HepG2 (cell line): ENCODE measurements around the gene PIK3IP1. TPM values are rescaled to one million over a fixed set of nuclear protein-coding genes. Genes with fewer than 3 reads are reported as not detected.

Experiments used
- ATAC-seq: fragments of 200-7000 bp; cut with Tn5 transposase; 3 replicates; pipeline ENCODE4 v1.9.1; 2020; ENCODE audit warnings: mild to moderate bottlenecking, moderate library complexity
- BruUV-seq: library from RNA; stranded (reverse); fragments of 400-500 nt; replicated peaks from 2 replicates; lab custom pipeline; 2021; lab: Mats Ljungman, UMichigan
- CTCF ChIA-PET: fragments of 300-600 bp; formaldehyde crosslinking; extraction: SDS; loops from one replicate; lab custom pipeline; 2021; ENCODE audit warnings: low total read pairs, inconsistent platforms, low intra/inter-chr PET ratio; lab: Yijun Ruan, JAX
- POLR2A ChIA-PET: fragments of 350-600 bp; sonication (Branson Sonifier 250); formaldehyde crosslinking; loops from one replicate; lab custom pipeline; 2020; ENCODE audit warnings: antibody characterized with exemption, inconsistent platforms; lab: Yijun Ruan, JAX
- DNase-seq: peaks from one replicate; pipeline ENCODE4 v3.0.0-alpha.2; 2015; ENCODE audit warnings: low spot score
- FAIRE-seq: peaks from 3 replicates; lab custom pipeline; 2011; peaks lifted over from hg19 to GRCh38; lab: Jason Lieb, UNC
- H2AFZ ChIP-seq: one replicate; pipeline ENCODE4 v1.6.1; 2011; ENCODE audit warnings: low read length, inconsistent platforms
- H3K27ac ChIP-seq: fragments of 300-600 bp; 3 replicates; pipeline ENCODE4 v1.8.0; 2011; ENCODE audit warnings: mixed run types, mild to moderate bottlenecking, mixed read lengths, low read length, inconsistent platforms; ENCODE audit not compliant: insufficient read depth; ENCODE audit errors: extremely low read length
- H3K27me3 ChIP-seq, 2 experiments: fragments of 200-600 bp in 1 of 2; 2 replicates in 1 of 2; 3 replicates in 1 of 2; pipeline versions ENCODE4 v1.6.0 to v1.8.0; 2011; ENCODE audit warnings: low read length in 2 of 2, mild to moderate bottlenecking in 2 of 2, moderate library complexity in 2 of 2, inconsistent platforms in 1 of 2; ENCODE audit not compliant: insufficient read depth in 2 of 2, control insufficient read depth in 1 of 2
- H3K36me3 ChIP-seq, 2 experiments: fragments of 200-600 bp in 1 of 2; replicated peaks in 1 of 2; 2 replicates in 1 of 2; 3 replicates in 1 of 2; pipeline versions ENCODE4 v1.5.1 to v1.8.0; 2011; ENCODE audit warnings: low read length in 2 of 2, inconsistent platforms in 1 of 2; ENCODE audit not compliant: insufficient read depth in 2 of 2, control insufficient read depth in 1 of 2
- H3K4me1 ChIP-seq: 2 replicates; pipeline ENCODE4 v1.5.1; 2012; ENCODE audit warnings: low read length, inconsistent platforms; ENCODE audit not compliant: insufficient read depth
- H3K4me2 ChIP-seq: 2 replicates; pipeline ENCODE4 v1.6.0; 2011; ENCODE audit warnings: low read depth, low read length, inconsistent platforms
- H3K4me3 ChIP-seq, 3 experiments: fragments of 200-600 bp in 1 of 3; sonication (generic), shearing (Covaris generic) in 1 of 3; replicated peaks in 1 of 3; 2 replicates each; pipeline ENCODE4 v1.5.1; 2011 to 2016; ENCODE audit warnings: low read length in 3 of 3, inconsistent platforms in 2 of 3, low read depth in 2 of 3, mild to moderate bottlenecking in 2 of 3, control low read depth in 1 of 3, mixed read lengths in 1 of 3; ENCODE audit not compliant: insufficient read depth in 1 of 3
- H3K79me2 ChIP-seq: one replicate; pipeline ENCODE4 v1.6.1; 2011; ENCODE audit warnings: low read length, inconsistent platforms; ENCODE audit not compliant: insufficient read depth
- H3K9ac ChIP-seq: 2 replicates; pipeline ENCODE4 v1.6.0; 2011; ENCODE audit warnings: mild to moderate bottlenecking, low read depth, low read length, inconsistent platforms; ENCODE audit not compliant: insufficient read depth
- H3K9me3 ChIP-seq: 2 replicates; pipeline ENCODE4 v1.5.1; 2012; ENCODE audit warnings: mild to moderate bottlenecking, low read length
- H4K20me1 ChIP-seq: 2 replicates; pipeline ENCODE4 v1.6.0; 2011; ENCODE audit warnings: inconsistent platforms, mild to moderate bottlenecking, low read length, moderate library complexity; ENCODE audit not compliant: insufficient read depth
- ASH2L ChIP-seq: fragments of 300-600, 200-600 bp; sonication (generic); IDR thresholded peaks from 2 replicates; pipeline ENCODE4 v1.7.0; 2017; ENCODE audit warnings: low read depth, mild to moderate bottlenecking, moderate library complexity, mixed read lengths, low read length; ENCODE audit not compliant: insufficient read length
- CEBPG ChIP-seq: IDR thresholded peaks from 2 replicates; pipeline ENCODE4 v1.6.1; 2016
- GABPB1 ChIP-seq: IDR thresholded peaks from 2 replicates; pipeline ENCODE4 v1.6.1; 2016; ENCODE audit warnings: mild to moderate bottlenecking, missing genetic modification reagents, moderate library complexity, missing compliant biosample characterization
- JUN ChIP-seq: sonication (generic); formaldehyde crosslinking; IDR thresholded peaks from 2 replicates; pipeline ENCODE4 v1.4.0; 2020; ENCODE audit warnings: mild to moderate bottlenecking, missing genetic modification reagents
- NFE2L1 ChIP-seq: sonication (generic); formaldehyde crosslinking; IDR thresholded peaks from 2 replicates; pipeline ENCODE4 v1.4.0; 2020; ENCODE audit warnings: missing genetic modification reagents, mild to moderate bottlenecking, borderline replicate concordance
- REL ChIP-seq: sonication (generic); formaldehyde crosslinking; conservative IDR thresholded peaks from 2 replicates; pipeline ENCODE4 v1.8.0; 2022; ENCODE audit warnings: mild to moderate bottlenecking, missing genetic modification reagents, moderate library complexity
- THYN1 ChIP-seq: sonication (generic); formaldehyde crosslinking; IDR thresholded peaks from 2 replicates; pipeline ENCODE4 v1.8.1; 2023; ENCODE audit warnings: low read depth, mild to moderate bottlenecking, moderate library complexity, missing genetic modification reagents, borderline replicate concordance
- TP53 ChIP-seq: sonication (generic); formaldehyde crosslinking; conservative IDR thresholded peaks from 2 replicates; pipeline ENCODE4 v1.4.0; 2020; ENCODE audit warnings: missing genetic modification reagents
- ZKSCAN8 ChIP-seq: IDR thresholded peaks from 2 replicates; pipeline ENCODE4 v1.6.1; 2016; ENCODE audit warnings: borderline replicate concordance, missing genetic modification reagents, missing compliant biosample characterization
- ZNF160 ChIP-seq: sonication (generic); formaldehyde crosslinking; IDR thresholded peaks from 2 replicates; pipeline ENCODE4 v1.8.0; 2022; ENCODE audit warnings: mild to moderate bottlenecking, inconsistent platforms, missing genetic modification reagents
- ZNF34 ChIP-seq: sonication (generic); formaldehyde crosslinking; IDR thresholded peaks from 2 replicates; pipeline ENCODE4 v1.4.0; 2020; ENCODE audit warnings: mild to moderate bottlenecking, missing genetic modification reagents, borderline replicate concordance
- ZNF619 ChIP-seq: sonication (generic); formaldehyde crosslinking; IDR thresholded peaks from 2 replicates; pipeline ENCODE4 v1.4.0; 2020; ENCODE audit warnings: mild to moderate bottlenecking, missing genetic modification reagents
- ZSCAN12 ChIP-seq: sonication (generic); formaldehyde crosslinking; IDR thresholded peaks from 2 replicates; pipeline ENCODE4 v1.9.0; 2021; ENCODE audit warnings: mild to moderate bottlenecking, missing genetic modification reagents
- WGBS: methylation state at CpG from one replicate; pipeline ENCODE4 v1.1.6; 2017; ENCODE audit warnings: low lambda C conversion rate; 5-methylcytosine and 5-hydroxymethylcytosine counted together
- in situ Hi-C: cut with HindIII; loops from 2 replicates; pipeline ENCODE4 v1.10.0; 2017; ENCODE audit warnings: low pct_unique_long_range_greater_than_20kb; ENCODE audit not compliant: extremely low pct_ligation_motif_present
- intact Hi-C: fragments of 100-400 bp; cut with micrococcal nuclease; formaldehyde crosslinking; loops from one replicate; pipeline ENCODE4 v1.10.0; 2022; ENCODE audit not compliant: unreplicated experiment
- polyA plus RNA-seq, 8 experiments: library from polyadenylated mRNA; depleted of rRNA in 3 of 8; stranded (reverse) in 7 of 8; unstranded in 1 of 8; fragments of >200 nt; fragmentation: Illumina TruSeq in 4 of 8; extraction: Trizol in 4 of 8; gene quantifications; 2 replicates each; pipeline versions ENCODE4 v1.2.1 to v1.2.3, GENCODE V29; 2011 to 2016; ENCODE audit warnings: low read depth in 4 of 8, missing spikeins in 1 of 8, mixed read lengths in 1 of 8; ENCODE audit not compliant: insufficient read depth in 1 of 8
- total RNA-seq, 5 experiments: library from RNA; depleted of rRNA; stranded (reverse); fragments of >200 nt; fragmentation: Illumina TruSeq; extraction: Trizol; gene quantifications; 2 replicates each; pipeline ENCODE4 v1.2.3, GENCODE V29; 2016; ENCODE audit warnings: low read depth in 1 of 5
- TF ChIP-seq, protein P1 (sequence below): sonication (generic); formaldehyde crosslinking; IDR thresholded peaks from 2 replicates; pipeline ENCODE4 v1.4.0; 2020; ENCODE audit warnings: low read depth, mild to moderate bottlenecking, missing genetic modification reagents
- TF ChIP-seq, protein P2 (sequence below): sonication (generic); formaldehyde crosslinking; IDR thresholded peaks from 2 replicates; pipeline ENCODE4 v1.5.0; 2020; ENCODE audit warnings: missing genetic modification reagents
- TF ChIP-seq, protein P3 (sequence below): sonication (generic); formaldehyde crosslinking; IDR thresholded peaks from 2 replicates; pipeline ENCODE4 v1.4.0; 2020; ENCODE audit warnings: missing genetic modification reagents, borderline replicate concordance

PIK3IP1 gene
- total and polyA plus RNA-seq, 2 of the 13 experiments (the other 11 are each of a cell fraction or from before 2014, with no cell fraction given): 1.3 to 2.5 TPM

- TF ChIP-seq THYN1 (CRISPR knock-in tag): no peak
- TF ChIP-seq ZSCAN12: no peak
- TF ChIP-seq, protein P1, sequence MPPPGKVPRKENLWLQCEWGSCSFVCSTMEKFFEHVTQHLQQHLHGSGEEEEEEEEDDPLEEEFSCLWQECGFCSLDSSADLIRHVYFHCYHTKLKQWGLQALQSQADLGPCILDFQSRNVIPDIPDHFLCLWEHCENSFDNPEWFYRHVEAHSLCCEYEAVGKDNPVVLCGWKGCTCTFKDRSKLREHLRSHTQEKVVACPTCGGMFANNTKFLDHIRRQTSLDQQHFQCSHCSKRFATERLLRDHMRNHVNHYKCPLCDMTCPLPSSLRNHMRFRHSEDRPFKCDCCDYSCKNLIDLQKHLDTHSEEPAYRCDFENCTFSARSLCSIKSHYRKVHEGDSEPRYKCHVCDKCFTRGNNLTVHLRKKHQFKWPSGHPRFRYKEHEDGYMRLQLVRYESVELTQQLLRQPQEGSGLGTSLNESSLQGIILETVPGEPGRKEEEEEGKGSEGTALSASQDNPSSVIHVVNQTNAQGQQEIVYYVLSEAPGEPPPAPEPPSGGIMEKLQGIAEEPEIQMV (CRISPR knock-in tag): no peak
Measured at GRCh38 chr22:31300896-31301295, 8.6 kb upstream of the PIK3IP1 start (continued).

GRCh38 chr22:31295831-31296657, 3.8 kb upstream of the PIK3IP1 start:
- Histone ChIP-seq H2AFZ (no peak overlapping the region), H3K36me3 (no peaks in the 10 kb centered on the region), H3K4me3 (no peak overlapping the region), H3K27me3 (no peaks in the 10 kb centered on the region), H3K79me2 (no peaks in the 10 kb centered on the region), H3K9me3 (no peaks in the 10 kb centered on the region), H3K4me1 (peaks cover 28% of the 10 kb centered on the region), H4K20me1 (no peaks in the 10 kb centered on the region), H3K9ac (no peak overlapping the region), H3K27ac (no peak overlapping the region), H3K4me2 (no peak overlapping the region)
- 69% methylated on average over 5 of the region's 5 CpGs for WGBS
- in situ Hi-C loops (no loop called here), intact Hi-C loops (no loop called here)
- DNase-seq (no peak), FAIRE-seq (no peak), ATAC-seq (no peak)
- ChIA-PET CTCF (no interaction called here), POLR2A (no interaction called here)
- BruUV-seq: no TSS peak
- TF ChIP-seq, protein P2, sequence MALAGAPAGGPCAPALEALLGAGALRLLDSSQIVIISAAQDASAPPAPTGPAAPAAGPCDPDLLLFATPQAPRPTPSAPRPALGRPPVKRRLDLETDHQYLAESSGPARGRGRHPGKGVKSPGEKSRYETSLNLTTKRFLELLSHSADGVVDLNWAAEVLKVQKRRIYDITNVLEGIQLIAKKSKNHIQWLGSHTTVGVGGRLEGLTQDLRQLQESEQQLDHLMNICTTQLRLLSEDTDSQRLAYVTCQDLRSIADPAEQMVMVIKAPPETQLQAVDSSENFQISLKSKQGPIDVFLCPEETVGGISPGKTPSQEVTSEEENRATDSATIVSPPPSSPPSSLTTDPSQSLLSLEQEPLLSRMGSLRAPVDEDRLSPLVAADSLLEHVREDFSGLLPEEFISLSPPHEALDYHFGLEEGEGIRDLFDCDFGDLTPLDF (CRISPR knock-in tag): no peak
- TF ChIP-seq ZKSCAN8 (no peak), REL (CRISPR knock-in tag) (no peak), ASH2L (no peak), ZNF160 (CRISPR knock-in tag) (no peak), GABPB1 (no peak), JUN (CRISPR knock-in tag) (no peak), CEBPG (CRISPR knock-in tag) (no peak), NFE2L1 (no peak), TP53 (CRISPR knock-in tag) (no peak), ZNF34 (no peak), ZNF619 (CRISPR knock-in tag) (no peak)
- TF ChIP-seq, protein P3, sequence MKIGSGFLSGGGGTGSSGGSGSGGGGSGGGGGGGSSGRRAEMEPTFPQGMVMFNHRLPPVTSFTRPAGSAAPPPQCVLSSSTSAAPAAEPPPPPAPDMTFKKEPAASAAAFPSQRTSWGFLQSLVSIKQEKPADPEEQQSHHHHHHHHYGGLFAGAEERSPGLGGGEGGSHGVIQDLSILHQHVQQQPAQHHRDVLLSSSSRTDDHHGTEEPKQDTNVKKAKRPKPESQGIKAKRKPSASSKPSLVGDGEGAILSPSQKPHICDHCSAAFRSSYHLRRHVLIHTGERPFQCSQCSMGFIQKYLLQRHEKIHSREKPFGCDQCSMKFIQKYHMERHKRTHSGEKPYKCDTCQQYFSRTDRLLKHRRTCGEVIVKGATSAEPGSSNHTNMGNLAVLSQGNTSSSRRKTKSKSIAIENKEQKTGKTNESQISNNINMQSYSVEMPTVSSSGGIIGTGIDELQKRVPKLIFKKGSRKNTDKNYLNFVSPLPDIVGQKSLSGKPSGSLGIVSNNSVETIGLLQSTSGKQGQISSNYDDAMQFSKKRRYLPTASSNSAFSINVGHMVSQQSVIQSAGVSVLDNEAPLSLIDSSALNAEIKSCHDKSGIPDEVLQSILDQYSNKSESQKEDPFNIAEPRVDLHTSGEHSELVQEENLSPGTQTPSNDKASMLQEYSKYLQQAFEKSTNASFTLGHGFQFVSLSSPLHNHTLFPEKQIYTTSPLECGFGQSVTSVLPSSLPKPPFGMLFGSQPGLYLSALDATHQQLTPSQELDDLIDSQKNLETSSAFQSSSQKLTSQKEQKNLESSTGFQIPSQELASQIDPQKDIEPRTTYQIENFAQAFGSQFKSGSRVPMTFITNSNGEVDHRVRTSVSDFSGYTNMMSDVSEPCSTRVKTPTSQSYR: no peak
